Esophagus squamous epithelium (tissue), 4 donors: ENCODE data around the gene NNMT.

ENCODE experiments used
- CTCF ChIP-seq, 6 experiments: fragments of 450-650 bp in 4 of 6; fragments of 200-600 bp in 2 of 6; sonication (generic) in 2 of 6; IDR thresholded peaks; one replicate each; pipeline ENCODE4 v1.5.1; 2016 to 2019; ENCODE audit warnings: antibody characterized with exemption in 6 of 6, mild to moderate bottlenecking in 4 of 6, moderate library complexity in 4 of 6
- POLR2A ChIP-seq, 4 donors: fragments of 450-650 bp; IDR thresholded peaks; one replicate each; pipeline ENCODE4 v1.6.1; 2017; ENCODE audit warnings: antibody characterized with exemption in 4 of 4, mild to moderate bottlenecking in 4 of 4, moderate library complexity in 3 of 4

- TF ChIP-seq CTCF (IDR thresholded peaks at IDR 0.05) (no peak), POLR2A (IDR thresholded peaks at IDR 0.05) (no peak)
These were observed 47.3 kb downstream of the NNMT start for GRCh38 chr11:114343493-114343892.
